ENCODE data around the gene RAB37.

RAB37 gene

GRCh38 chr17:74761931-74762330, 24.9 kb downstream of the RAB37 start:
- no peak for DNase-seq (ENCODE audit: low read depth)
- H3K4me3 ChIP-seq (ENCODE audit: low read depth, low read length), result no peak overlapping the region
- TF ChIP-seq, protein P1, sequence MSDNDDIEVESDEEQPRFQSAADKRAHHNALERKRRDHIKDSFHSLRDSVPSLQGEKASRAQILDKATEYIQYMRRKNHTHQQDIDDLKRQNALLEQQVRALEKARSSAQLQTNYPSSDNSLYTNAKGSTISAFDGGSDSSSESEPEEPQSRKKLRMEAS (IDR thresholded peaks at IDR 0.05; ENCODE audit: low read depth, low read length), result no peak
- TF ChIP-seq POLR2A (IDR thresholded peaks at IDR 0.05; ENCODE audit: extremely low read depth, insufficient read length) (no peak), MYC (IDR thresholded peaks at IDR 0.05; ENCODE audit: low read depth, low read length) (no peak)
- TF ChIP-seq, protein P2, sequence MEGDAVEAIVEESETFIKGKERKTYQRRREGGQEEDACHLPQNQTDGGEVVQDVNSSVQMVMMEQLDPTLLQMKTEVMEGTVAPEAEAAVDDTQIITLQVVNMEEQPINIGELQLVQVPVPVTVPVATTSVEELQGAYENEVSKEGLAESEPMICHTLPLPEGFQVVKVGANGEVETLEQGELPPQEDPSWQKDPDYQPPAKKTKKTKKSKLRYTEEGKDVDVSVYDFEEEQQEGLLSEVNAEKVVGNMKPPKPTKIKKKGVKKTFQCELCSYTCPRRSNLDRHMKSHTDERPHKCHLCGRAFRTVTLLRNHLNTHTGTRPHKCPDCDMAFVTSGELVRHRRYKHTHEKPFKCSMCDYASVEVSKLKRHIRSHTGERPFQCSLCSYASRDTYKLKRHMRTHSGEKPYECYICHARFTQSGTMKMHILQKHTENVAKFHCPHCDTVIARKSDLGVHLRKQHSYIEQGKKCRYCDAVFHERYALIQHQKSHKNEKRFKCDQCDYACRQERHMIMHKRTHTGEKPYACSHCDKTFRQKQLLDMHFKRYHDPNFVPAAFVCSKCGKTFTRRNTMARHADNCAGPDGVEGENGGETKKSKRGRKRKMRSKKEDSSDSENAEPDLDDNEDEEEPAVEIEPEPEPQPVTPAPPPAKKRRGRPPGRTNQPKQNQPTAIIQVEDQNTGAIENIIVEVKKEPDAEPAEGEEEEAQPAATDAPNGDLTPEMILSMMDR (IDR thresholded peaks at IDR 0.05; ENCODE audit: low read depth, low read length), result no peak

- no peak overlapping the region for H3K4me3 ChIP-seq (ENCODE audit: low read depth, low read length)
- DNase-seq (ENCODE audit: low read depth), result peak; percentile 22
- TF ChIP-seq, protein P1 (IDR thresholded peaks at IDR 0.05; ENCODE audit: low read depth, low read length), result no peak
- TF ChIP-seq, protein P2 (IDR thresholded peaks at IDR 0.05; ENCODE audit: low read depth, low read length), result no peak
- TF ChIP-seq MYC (IDR thresholded peaks at IDR 0.05; ENCODE audit: low read depth, low read length) (no peak), POLR2A (IDR thresholded peaks at IDR 0.05; ENCODE audit: extremely low read depth, insufficient read length) (no peak)
Observed at GRCh38 chr17:74763565-74764387, 26.7 kb downstream of the RAB37 start.

DNA sequence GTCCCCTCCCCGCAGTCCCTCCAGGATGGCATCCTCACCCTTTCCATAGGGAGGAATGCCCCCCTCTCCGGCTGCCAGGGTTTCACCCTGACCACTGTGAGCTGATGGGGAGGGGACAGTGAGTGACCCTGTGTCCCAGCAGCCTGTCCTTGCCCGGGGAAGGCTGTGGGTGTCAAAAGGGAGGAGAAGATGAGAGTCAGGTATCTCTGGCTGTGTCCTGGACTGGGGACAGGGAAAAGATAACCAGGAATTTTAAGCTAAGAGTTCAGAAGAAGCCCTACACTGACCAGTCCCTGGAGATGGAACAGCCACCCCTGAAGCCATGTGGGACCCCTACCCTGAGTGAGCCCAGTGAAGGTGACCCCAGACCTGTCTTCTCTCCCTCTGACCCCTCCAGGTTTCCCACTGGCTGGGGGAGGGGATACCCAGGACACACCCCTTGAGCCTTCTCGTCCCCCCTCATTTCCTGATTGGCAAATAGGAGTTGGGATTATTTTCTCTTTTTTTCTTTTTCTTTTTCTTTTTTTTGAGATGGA, 27.8 kb downstream of the RAB37 start:
- no peak for TF ChIP-seq MYC (IDR thresholded peaks at IDR 0.05; ENCODE audit: low read depth, low read length)
- TF ChIP-seq, protein P2 (IDR thresholded peaks at IDR 0.05; ENCODE audit: low read depth, low read length), result no peak
- TF ChIP-seq POLR2A (IDR thresholded peaks at IDR 0.05; ENCODE audit: extremely low read depth, insufficient read length), result no peak
- TF ChIP-seq, protein P1 (IDR thresholded peaks at IDR 0.05; ENCODE audit: low read depth, low read length), result no peak
- no peak overlapping the region for H3K4me3 ChIP-seq (ENCODE audit: low read depth, low read length)
- DNase-seq (ENCODE audit: low read depth), result no peak

- DNase-seq (ENCODE audit: low read depth), result no peak
- TF ChIP-seq POLR2A (IDR thresholded peaks at IDR 0.05; ENCODE audit: extremely low read depth, insufficient read length), result no peak
- TF ChIP-seq, protein P1 (IDR thresholded peaks at IDR 0.05; ENCODE audit: low read depth, low read length), result no peak
- no peak for TF ChIP-seq MYC (IDR thresholded peaks at IDR 0.05; ENCODE audit: low read depth, low read length)
- TF ChIP-seq, protein P2 (IDR thresholded peaks at IDR 0.05; ENCODE audit: low read depth, low read length), result no peak
Observed at GRCh38 chr17:74766413-74766812, 29.4 kb downstream of the RAB37 start.

DNA sequence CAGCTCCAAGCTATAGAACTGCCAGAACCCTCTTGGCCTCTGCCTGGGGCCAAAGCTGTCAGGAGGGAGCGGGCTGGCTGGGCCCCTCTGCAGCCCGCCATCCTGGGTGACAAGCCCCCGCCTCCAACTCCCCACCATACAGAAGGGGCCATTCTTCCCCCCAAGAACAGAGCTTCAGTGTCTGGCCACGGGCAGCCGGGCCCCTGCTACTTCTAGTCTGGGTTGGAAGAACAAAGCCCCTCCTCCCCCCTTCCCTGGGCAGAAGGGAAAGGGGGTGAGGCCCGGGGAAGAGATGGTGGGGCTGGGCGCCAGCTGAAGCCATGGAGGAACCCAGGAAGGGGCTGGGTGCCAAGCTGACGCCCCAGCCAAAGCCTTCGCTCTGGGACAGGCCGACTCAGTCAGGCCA, 30.1 kb downstream of the RAB37 start:
- TF ChIP-seq MYC (IDR thresholded peaks at IDR 0.05; ENCODE audit: low read depth, low read length) (no peak), POLR2A (IDR thresholded peaks at IDR 0.05; ENCODE audit: extremely low read depth, insufficient read length) (no peak)
- TF ChIP-seq, protein P1 (IDR thresholded peaks at IDR 0.05; ENCODE audit: low read depth, low read length), result no peak
- TF ChIP-seq, protein P2 (IDR thresholded peaks at IDR 0.05; ENCODE audit: low read depth, low read length), result no peak
- DNase-seq (ENCODE audit: low read depth), result no peak
- H3K4me3 ChIP-seq (ENCODE audit: low read depth, low read length), result no peak overlapping the region

More at GRCh38 chr17:74766413-74766812, 29.4 kb downstream of the RAB37 start:
- H3K4me3 ChIP-seq (ENCODE audit: low read depth, low read length), result no peak overlapping the region

All from NB4 (cell line).